HTERT RPE-1 (cell line): ENCODE results near the gene BAIAP3.

ENCODE experiments used
- in situ Hi-C: fragments of 300-500 bp; cut with MboI; formaldehyde crosslinking; loops from 4 replicates; pipeline ENCODE4 v1.14.3; 2020; ENCODE audit warnings: low sequenced_read_pairs

Gene BAIAP3

DNA sequence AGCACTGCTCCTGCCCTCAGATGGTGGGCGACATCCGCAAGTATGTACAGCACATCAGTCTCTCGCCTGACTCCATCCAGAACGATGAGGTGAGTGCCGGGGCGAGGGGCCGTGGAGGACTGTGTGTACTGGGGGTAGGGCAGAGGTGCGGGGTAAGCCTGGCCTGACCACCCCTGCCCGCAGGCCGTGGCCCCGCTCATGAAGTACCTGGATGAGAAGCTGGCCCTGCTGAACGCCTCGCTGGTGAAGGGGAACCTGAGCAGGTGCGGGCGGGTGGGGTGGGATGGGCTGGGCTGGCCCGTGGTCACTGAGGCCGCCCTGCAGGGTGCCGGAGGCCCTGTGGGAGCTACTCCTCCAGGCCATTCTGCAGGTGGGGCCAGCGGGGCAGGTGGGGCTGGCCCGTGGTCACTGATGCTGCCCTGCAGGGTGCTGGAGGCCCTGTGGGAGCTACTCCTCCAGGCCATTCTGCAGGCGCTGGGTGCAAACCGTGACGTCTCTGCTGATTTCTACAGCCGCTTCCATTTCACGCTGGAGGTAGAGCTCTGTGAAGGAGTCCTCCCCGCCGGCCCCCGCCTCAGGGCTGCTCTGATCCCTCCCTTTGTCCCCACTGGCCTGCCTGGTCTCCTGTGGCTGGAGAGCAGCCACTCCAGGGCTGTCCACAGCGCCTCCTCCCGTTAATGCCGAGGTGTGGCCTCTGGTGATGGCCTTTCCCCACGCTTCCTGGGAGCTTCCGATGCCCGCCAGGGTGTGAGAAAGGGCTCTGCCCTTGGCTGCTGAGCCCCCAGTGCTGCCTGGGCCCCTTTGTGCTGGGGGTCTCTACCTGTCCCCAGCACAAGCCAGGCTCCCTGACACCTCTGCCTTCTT, 13.2 kb downstream of the BAIAP3 start:
- in situ Hi-C loops = no loop called here

DNA sequence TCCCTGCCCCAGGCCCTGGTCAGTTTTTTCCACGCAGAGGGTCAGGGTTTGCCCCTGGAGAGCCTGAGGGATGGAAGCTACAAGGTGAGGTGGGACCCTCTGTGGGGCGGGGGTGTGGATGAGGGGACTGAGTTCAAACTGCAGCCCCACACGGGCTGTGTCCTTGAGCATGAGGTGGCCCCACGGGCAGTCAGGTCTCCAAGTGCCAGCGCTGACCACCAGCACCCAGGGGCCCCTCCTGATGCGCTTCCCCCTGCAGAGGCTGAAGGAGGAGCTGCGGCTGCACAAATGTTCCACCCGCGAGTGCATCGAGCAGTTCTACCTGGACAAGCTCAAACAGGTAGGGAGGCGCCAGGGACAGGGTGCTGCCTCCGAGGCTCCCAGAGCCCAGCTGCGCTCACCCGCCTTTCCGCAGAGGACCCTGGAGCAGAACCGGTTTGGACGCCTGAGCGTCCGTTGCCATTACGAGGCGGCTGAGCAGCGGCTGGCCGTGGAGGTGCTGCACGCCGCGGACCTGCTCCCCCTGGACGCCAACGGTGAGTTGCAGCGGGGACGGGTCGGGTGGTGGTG, 13.9 kb downstream of the BAIAP3 start:
- in situ Hi-C loops = no loop called here

DNA sequence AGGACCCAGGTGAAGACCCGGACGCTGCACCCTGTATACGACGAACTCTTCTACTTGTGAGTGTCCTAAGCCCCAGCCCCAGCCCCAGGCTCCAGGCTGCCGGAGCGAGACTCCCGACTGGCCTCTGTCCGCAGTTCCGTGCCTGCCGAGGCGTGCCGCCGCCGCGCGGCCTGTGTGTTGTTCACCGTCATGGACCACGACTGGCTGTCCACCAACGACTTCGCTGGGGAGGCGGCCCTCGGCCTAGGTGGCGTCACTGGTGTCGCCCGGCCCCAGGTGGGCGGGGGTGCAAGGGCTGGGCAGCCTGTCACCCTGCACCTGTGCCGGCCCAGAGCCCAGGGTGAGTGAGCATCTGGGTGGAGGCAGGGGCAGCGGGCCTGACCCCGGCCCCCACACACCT, 14.5 kb downstream of the BAIAP3 start:
- in situ Hi-C loops = no loop called here

DNA sequence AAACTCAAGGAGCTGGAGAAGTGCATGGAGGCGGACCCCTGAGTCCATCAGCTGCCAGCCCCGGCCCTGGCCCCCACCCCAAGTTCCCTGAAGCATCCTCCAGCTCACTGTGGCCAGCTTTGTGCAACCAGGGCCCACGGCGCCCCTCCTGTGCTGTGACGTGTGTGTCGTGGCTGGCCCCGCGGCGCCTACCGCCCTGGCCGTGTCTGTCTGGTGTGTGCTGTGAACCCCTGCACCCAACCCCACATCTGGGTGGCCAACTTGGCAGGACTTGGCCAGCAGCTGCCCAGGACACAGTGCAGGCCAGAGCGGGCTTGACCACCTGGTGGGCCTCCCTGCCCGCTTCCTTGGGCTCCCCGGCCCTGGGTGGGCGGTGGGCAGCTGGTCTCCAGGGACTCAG, 15.0 kb downstream of the BAIAP3 start:
- in situ Hi-C loops = no loop called here

DNA sequence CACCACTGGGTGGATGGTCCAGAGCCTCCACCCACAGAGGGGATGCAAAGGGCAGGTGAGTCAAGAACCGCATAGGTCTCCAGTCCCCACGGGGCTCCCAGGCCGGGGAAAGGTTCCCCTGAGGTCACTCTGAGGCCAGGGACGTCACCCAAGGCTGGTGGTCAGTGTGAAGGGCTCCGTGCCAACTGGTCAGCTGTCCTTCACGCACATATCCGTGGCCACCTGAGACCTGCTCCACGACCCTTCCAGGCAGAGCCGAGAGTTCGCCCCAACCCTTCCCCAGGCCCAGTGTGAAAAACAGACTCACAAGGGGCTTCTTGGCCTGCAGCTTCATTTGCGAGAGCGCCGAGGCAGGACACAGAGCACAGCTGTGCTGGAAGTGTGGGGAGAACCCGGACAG, 15.5 kb downstream of the BAIAP3 start:
- in situ Hi-C loops = no loop called here

DNA sequence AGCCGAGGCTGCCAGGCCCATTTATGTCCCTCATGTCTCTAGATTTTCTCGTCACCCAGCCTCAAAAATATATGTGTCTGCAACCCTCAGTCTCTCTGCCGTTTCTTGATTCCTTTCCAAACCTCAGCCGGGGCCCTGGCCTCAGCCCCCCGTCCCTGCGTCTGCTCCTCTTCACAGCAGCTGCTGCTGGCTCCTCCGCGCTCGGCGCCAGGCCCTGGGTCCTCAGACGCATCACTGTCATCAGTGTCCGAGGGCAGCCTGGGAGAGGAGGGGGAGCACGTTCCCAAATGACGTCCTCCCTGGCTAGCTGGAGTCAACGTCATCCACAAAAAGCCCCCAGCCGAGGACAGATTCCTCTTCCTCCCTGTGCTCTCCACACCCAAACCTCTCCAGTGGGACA, 15.9 kb downstream of the BAIAP3 start:
- in situ Hi-C loops = no loop called here

DNA sequence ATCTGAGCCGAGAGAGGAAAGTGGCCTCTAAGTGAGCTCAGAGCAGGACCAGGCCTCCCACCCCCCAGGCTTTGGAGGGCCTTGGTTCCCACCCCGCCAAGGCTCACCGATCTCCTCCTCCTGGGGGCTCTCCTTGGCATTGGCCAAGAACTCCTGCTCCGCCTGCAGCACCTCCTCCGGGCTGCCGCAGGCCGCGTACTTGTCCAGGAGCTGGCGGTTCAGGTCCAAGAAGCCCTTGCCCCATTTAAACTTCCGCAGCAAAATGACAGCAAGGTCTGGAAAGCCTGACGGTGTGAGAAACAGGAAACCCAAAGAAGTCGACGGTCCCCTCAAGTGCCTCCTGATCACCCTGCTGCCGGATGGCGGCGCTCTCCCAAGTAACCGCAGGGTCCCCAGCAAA, 16.5 kb downstream of the BAIAP3 start:
- in situ Hi-C loops = no loop called here

DNA sequence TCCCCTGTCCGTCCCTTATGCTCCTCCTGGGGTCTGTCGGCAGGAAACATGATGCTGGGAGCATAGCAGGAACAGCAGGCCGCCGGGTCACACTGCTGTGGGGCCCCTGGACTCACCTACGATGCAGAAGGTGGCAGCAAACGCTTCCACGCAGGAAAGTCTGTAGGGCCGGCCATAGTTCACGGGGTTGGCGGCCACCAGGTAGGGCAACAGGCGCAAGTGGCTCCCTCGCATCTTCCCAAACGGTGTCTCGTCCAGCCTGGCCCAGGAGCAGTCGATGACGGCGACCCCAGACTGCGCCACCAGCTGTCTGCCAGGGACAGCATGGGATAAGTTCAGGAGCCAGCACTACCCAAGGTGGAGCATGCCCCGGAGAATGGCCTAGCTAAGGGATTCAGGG, 17.2 kb downstream of the BAIAP3 start:
- in situ Hi-C loops = no loop called here

DNA sequence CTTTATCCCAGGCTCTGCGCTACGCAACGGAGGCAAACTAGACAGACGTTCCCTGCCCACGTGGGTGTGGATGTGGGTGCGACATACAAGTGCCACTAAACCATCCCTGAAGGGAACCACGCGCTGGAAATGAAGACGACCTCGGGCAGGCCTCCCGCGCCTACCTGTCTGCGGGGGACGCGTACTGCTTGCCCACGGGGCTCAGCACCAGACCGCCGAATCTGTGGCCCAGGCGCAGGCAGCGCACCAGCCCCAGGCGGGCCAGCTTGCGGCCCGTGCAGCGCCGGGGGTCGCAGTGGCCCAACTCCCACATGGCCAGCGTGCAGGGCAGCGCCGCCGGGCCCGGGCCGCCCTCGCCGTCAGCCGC, 17.8 kb downstream of the BAIAP3 start:
- in situ Hi-C loops = no loop called here

DNA sequence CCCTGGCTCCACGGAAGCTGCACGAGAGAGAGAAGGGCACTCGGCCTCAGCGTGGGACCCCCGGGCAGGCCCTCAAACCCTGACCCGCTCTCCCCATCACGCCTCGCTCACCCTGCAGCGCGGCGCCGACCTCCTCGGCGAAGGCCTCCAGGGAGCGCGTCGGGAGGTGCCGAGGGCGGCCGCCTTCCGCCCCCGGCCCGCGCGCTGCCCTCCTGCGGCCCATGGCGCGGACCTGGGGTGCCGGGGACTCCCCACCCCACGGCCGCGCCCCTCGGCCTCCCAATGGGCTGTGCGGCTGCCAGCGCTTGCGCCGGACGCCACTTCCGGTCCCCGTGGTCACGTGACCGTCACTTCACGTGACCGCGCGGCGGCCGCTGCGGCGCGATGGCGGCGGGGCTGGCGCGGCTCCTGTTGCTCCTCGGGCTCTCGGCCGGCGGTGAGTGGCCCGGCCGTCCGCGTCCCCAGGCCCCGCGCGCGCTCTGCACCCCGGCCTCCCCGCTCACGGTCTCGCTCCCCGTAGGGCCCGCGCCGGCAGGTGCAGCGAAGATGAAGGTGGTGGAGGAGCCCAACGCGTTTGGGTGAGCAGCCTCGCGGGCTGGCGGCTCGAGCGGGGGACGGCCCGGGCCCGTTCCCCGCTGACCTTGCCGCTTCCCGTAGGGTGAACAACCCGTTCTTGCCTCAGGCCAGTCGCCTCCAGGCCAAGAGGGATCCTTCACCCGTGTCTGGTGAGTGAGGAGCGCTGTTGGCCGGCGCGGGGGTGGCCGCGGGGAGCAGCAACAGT, 18.3 kb downstream of the BAIAP3 start, which contains the start of the genes GNPTG and TSR3:
Gene GNPTG, plus strand, starts transcription at position 350 of the 781 bp plus-strand sequence. Its CDS starts 35 bp downstream, at position 385.
Gene TSR3, minus strand, starts transcription at position 297 of the 781 bp plus-strand sequence. Its CDS starts 74 bp downstream, at position 223.
- in situ Hi-C loops = no loop called here

DNA sequence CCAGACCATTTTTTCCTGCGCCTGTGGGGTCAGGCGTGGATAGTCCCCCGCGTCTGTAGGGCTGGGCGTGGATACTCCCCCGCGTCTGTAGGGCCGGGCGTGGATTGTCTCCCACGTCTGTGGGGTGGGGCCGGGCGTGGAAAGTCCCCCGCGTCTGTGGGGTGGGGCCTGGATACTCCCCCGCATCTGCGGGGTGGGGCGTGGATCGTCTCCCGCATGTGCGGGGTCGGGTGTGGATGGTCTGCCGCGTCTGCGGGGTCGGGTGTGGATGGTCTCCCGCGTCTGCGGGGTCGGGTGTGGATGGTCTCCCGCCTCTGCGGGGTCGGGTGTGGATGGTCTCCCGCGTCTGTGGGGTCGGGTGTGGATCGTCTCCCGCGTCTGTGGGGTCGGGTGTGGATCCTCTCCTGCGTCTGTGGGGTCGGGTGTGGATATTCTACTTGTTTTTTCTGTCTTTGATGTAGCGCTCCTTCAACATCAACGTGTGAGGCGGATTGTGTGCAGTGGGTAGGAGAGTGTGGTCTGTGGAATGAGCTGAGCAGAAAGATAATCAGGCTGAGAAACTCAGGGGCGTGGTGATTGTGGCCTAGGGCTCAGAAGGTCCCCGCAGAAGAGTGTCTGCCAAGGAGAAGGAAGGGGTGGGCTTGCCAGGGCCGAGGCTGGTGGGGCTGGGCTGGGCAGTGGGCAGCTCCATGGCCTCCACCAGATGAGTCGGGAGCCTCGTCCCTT, 21.5 kb downstream of the BAIAP3 start:
- in situ Hi-C loops = no loop called here

DNA sequence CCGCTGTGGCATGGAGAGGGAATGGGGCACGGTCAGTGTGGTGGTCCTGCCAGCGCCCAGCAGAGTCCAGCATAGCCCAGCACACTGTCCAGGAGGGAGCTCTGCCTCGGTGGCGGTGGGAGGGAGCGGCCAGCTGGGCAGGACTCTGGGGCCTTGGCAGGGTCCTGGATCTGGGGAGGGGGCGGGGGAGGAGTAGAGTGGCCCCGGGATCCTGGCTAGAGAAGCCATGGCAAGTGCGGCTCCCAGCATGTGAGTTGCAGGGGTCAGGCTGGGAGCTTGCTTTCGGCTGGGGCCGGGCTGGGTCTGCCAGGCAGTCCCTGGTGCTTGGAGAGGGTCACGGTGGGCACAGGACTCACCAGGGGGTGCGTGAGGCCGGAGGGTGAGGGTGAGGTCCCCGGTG, 22.1 kb downstream of the BAIAP3 start:
- in situ Hi-C loops = no loop called here

DNA sequence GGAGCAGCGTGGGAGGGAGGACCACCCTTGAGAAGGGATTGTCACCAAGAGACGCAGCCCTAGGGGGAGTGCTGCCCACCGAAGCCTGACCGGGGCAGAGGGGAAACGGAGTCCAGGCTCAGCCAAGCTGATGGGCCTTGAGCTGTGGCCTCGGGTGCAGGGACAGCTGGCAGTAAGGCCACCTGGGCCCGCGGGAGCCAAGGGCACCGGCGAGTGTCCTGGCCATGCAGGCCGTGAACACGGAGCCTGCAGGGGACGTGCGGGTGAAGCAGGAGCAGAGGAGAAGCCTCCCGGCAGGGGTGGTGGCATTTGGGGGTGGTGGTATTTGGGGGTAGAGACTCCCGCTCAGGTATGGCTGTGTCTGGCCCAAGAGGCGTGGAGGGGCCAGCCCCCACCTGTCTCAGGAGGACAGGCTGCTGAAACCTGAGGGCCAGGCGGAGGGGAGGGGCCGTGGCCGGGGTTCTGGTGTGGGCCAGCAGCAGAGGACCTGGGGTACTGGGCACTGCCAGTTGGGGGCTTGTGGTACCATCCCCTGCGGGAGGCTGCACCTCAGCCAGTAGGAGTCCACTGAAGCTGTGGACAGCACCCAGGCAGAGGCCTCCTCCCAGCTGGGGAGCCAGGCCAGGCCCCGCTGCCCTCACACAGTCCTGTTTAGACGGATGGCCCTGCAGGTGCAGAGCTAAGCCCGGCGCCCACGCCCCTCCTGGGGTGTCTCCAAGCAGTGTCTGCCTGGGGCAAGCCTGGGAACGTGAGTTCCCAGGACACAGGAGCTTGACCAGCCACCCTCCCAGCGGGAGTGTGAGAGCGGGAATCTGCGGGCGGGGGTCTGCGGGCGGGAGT, 22.8 kb downstream of the BAIAP3 start:
- in situ Hi-C loops = no loop called here

DNA sequence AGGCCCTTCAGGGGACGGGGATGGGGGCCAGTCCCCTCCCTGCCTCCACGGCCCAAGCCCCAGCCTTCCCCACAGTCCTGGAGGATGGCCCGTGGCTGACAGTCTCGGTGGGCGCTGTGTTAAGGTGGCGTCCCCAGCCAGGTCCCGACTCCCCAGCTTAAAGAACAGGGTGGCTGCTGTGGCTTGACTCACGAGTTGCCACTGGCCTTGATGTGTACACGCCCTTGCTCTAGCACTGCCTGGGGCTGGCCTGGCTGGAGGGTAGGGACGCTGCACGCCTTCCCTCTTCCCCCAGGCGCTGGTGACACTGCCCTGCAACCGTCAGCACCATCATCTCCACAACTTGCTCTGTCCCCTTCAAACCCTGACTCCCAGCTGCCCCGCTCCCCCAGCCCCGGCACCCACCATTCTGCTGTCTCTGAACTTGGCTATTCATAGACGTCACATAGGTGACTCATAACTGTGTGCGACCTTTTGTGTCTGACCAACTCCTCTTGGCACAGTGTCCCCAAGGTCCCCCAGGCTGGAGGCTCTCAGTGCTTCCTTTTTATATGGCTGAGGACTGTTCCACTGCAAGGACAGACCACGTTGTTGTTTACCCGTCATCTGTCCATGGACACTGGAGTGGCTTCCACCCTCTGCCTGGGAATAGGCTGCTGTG, 24.6 kb downstream of the BAIAP3 start:
- in situ Hi-C loops = no loop called here

DNA sequence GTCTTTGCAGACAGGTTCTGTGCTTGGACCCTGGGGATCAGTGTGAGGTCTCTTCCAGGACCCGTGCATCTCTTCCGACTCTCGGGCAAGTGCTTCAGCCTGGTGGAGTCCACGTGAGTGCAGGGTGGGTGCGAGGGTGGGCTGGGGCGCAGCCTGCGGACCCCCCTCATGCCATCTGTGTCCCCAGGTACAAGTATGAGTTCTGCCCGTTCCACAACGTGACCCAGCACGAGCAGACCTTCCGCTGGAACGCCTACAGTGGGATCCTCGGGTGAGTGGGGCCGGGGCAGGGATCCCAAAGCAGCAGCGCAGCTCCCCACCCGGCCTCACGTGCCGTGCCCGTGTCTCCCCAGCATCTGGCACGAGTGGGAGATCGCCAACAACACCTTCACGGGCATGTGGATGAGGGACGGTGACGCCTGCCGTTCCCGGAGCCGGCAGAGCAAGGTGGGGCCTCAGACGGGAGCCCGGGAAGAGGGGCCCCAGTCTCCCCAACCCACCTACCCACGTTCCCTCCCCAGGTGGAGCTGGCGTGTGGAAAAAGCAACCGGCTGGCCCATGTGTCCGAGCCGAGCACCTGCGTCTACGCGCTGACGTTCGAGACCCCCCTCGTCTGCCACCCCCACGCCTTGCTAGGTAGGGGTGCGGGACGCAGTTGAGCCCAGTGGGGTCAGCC, 28.4 kb downstream of the BAIAP3 start:
- in situ Hi-C loops = no loop called here

DNA sequence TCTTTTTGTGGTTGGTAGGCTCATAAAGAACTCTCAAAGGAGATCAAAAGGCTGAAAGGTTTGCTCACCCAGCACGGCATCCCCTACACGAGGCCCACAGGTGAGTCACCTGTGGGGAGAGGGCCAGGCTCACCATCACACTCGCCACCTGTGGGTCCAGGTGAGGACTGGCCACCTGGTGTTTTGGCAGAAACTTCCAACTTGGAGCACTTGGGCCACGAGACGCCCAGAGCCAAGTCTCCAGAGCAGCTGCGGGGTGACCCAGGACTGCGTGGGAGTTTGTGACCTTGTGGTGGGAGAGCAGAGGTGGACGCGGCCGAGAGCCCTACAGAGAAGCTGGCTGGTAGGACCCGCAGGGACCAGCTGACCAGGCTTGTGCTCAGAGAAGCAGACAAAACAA, 29.4 kb downstream of the BAIAP3 start:
- in situ Hi-C loops = no loop called here

DNA sequence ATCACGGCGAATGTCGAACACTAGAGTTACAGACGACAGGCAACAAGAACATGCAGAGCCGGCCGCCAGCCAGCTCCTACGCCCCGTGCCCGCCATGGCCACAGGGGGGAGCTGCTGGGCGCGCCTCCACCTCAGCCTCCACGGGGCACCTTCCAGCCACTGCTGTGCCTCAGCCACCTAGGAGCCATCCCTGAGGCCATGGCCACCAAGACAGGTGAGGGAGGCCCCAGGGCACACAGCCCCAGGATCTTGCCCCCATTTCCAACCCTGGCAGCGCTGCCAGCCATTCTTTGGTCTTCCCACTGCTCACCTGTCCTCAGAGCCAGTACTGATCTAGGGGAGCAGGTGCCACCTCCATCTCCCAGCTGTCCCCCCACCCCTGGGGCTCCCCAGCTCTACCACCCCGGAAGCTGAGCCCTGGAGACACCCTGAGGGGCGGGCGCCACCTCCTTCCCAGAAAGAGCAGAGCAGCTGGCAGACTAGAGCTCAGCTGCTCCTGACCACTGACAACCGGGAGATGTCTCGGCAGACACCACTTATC, 30.1 kb downstream of the BAIAP3 start:
- in situ Hi-C loops = no loop called here

DNA sequence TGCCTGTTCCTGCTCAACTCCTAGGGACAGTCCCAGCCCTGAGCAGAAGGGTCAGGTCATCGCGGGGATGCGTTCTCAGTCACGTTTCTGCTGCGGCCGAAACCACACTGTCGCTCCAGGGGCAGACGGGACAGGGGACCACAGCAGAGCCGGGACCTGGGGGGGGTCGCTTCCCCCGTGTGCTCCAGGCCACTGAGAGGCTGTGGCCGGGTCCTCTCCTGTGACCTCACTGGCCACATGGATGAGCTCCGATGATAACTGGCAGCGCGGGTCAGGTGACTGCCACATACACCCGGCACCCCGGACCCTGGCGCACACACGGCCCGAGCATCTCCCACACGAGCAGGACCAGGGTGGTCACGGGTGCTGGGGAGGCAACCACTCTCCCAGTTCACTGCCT, 31.1 kb downstream of the BAIAP3 start:
- in situ Hi-C loops = no loop called here
